IMR-90 (cell line): Measurements from ENCODE around the gene PSMG3. TPM values are rescaled to one million over a fixed set of nuclear protein-coding genes. Genes with fewer than 3 reads are reported as not detected.

Source experiments
- ATAC-seq: fragments of 200-7000 bp; cut with Tn5 transposase; 2 replicates; pipeline ENCODE4 v1.9.1; 2020; ENCODE audit warnings: low read depth, mild to moderate bottlenecking, moderate library complexity
- BruUV-seq: library from RNA; stranded (reverse); fragments of 400-500 nt; replicated peaks from 2 replicates; lab custom pipeline; 2021; lab: Mats Ljungman, UMichigan
- CTCF ChIA-PET: fragments of 300-600 bp; formaldehyde crosslinking; extraction: SDS; loops from one replicate; lab custom pipeline; 2021; ENCODE audit warnings: antibody characterized with exemption; lab: Yijun Ruan, JAX
- POLR2A ChIA-PET: fragments of 300-600 bp; sonication (Branson Sonifier 250); formaldehyde crosslinking; loops from one replicate; lab custom pipeline; 2022; ENCODE audit warnings: antibody characterized with exemption; ENCODE audit not compliant: unreplicated experiment; lab: Charles Lee
- DNase-seq: peaks from one replicate; pipeline ENCODE4 v3.0.0; 2013
- H2AFZ ChIP-seq: replicated peaks from 2 replicates; pipeline ENCODE3; 2013; ENCODE audit warnings: low read length, mild to moderate bottlenecking; ENCODE audit not compliant: poor library complexity
- H2AK5ac ChIP-seq: 2 replicates; pipeline ENCODE4 v1.6.1; 2013; ENCODE audit warnings: low read depth, low read length, inconsistent platforms
- H2AK9ac ChIP-seq: replicated peaks from 2 replicates; pipeline ENCODE3; 2013; ENCODE audit warnings: mild to moderate bottlenecking, low read depth, low read length, moderate library complexity; ENCODE audit not compliant: poor library complexity
- H2BK120ac ChIP-seq: 2 replicates; pipeline ENCODE4 v1.6.1; 2013; ENCODE audit warnings: low read depth, low read length, inconsistent platforms
- H2BK15ac ChIP-seq: 3 replicates; pipeline ENCODE4 v1.6.1; 2013; ENCODE audit warnings: low read depth, low read length, inconsistent platforms
- H2BK20ac ChIP-seq: 2 replicates; pipeline ENCODE4 v1.6.1; 2013; ENCODE audit warnings: low read depth, mild to moderate bottlenecking, inconsistent platforms, low read length, moderate library complexity
- H2BK5ac ChIP-seq: 2 replicates; pipeline ENCODE4 v1.6.1; 2013; ENCODE audit warnings: mild to moderate bottlenecking, low read depth, low read length, inconsistent platforms; ENCODE audit not compliant: poor library complexity, severe bottlenecking
- H3K14ac ChIP-seq: replicated peaks from 2 replicates; pipeline ENCODE4 v1.6.1; 2013; ENCODE audit warnings: low read depth, low read length, inconsistent platforms
- H3K18ac ChIP-seq: 2 replicates; pipeline ENCODE4 v1.6.1; 2013; ENCODE audit warnings: low read depth, low read length, control low read depth
- H3K23ac ChIP-seq: 2 replicates; pipeline ENCODE4 v1.6.1; 2013; ENCODE audit warnings: low read depth, low read length, inconsistent platforms
- H3K27ac ChIP-seq: 2 replicates; pipeline ENCODE4 v1.5.1; 2013; ENCODE audit warnings: mild to moderate bottlenecking, control low read depth, low read length; ENCODE audit not compliant: insufficient read depth
- H3K27me3 ChIP-seq: 2 replicates; pipeline ENCODE4 v1.6.1; 2013; ENCODE audit warnings: low read length; ENCODE audit not compliant: control insufficient read depth, insufficient read depth
- H3K36me3 ChIP-seq: 2 replicates; pipeline ENCODE4 v1.6.1; 2013; ENCODE audit warnings: low read length, mixed read lengths; ENCODE audit not compliant: control insufficient read depth, insufficient read depth
- H3K4ac ChIP-seq: 2 replicates; pipeline ENCODE4 v1.6.1; 2013; ENCODE audit warnings: low read depth, low read length, inconsistent platforms
- H3K4me1 ChIP-seq: 2 replicates; pipeline ENCODE4 v1.6.1; 2013; ENCODE audit warnings: low read length, mixed read lengths; ENCODE audit not compliant: control insufficient read depth, insufficient read depth
- H3K4me2 ChIP-seq: 2 replicates; pipeline ENCODE4 v1.6.1; 2013; ENCODE audit warnings: low read depth, mild to moderate bottlenecking, control low read depth, low read length, moderate library complexity
- H3K4me3 ChIP-seq: 2 replicates; pipeline ENCODE4 v1.5.1; 2013; ENCODE audit warnings: low read depth, mild to moderate bottlenecking, control low read depth, low read length, moderate library complexity; ENCODE audit not compliant: insufficient read depth
- H3K56ac ChIP-seq: 2 replicates; pipeline ENCODE4 v1.6.1; 2013; ENCODE audit warnings: low read length, inconsistent platforms; ENCODE audit not compliant: insufficient read depth; ENCODE audit errors: extremely low read depth
- H3K79me1 ChIP-seq, 2 experiments: 2 replicates each; pipeline ENCODE4 v1.6.1; 2013; ENCODE audit warnings: low read length in 2 of 2, inconsistent platforms in 1 of 2, low read depth in 1 of 2
- H3K9ac ChIP-seq: 2 replicates; pipeline ENCODE4 v1.6.1; 2013; ENCODE audit warnings: low read depth, low read length, control low read depth
- H3K9me1 ChIP-seq: 2 replicates; pipeline ENCODE4 v1.6.1; 2013; ENCODE audit warnings: low read length, inconsistent platforms; ENCODE audit not compliant: insufficient read depth
- H3K9me3 ChIP-seq: 2 replicates; pipeline ENCODE4 v1.6.1; 2013; ENCODE audit warnings: low read length; ENCODE audit not compliant: control insufficient read depth, insufficient read depth
- H4K20me1 ChIP-seq: 2 replicates; pipeline ENCODE4 v1.6.1; 2013; ENCODE audit warnings: low read length, inconsistent platforms; ENCODE audit not compliant: insufficient read depth
- H4K5ac ChIP-seq: 2 replicates; pipeline ENCODE4 v1.6.1; 2013; ENCODE audit warnings: mild to moderate bottlenecking, low read depth, low read length, control low read depth
- H4K8ac ChIP-seq, 2 experiments: 2 replicates each; pipeline ENCODE4 v1.6.1; 2013; ENCODE audit warnings: low read depth in 2 of 2, low read length in 2 of 2, control low read depth in 1 of 2, inconsistent platforms in 1 of 2
- H4K91ac ChIP-seq: 2 replicates; pipeline ENCODE4 v1.6.1; 2013; ENCODE audit warnings: low read depth, low read length, inconsistent platforms; ENCODE audit not compliant: insufficient read depth
- BHLHE40 ChIP-seq: fragments of 150-350 bp; IDR thresholded peaks from 2 replicates; pipeline ENCODE4 v1.6.1; 2016; ENCODE audit warnings: mild to moderate bottlenecking, low read depth, low read length
- CEBPB ChIP-seq: IDR thresholded peaks from 2 replicates; pipeline ENCODE4 v1.6.1; 2012; ENCODE audit warnings: low read depth, low read length, improper control_type of control experiment
- CHD1 ChIP-seq: IDR thresholded peaks from 2 replicates; pipeline ENCODE4 v1.6.1; 2012; ENCODE audit warnings: low read depth, low read length, improper control_type of control experiment
- FOS ChIP-seq: fragments of 150-350 bp; IDR thresholded peaks from 2 replicates; pipeline ENCODE4 v1.6.1; 2016; ENCODE audit warnings: low read depth, low read length
- MAFK ChIP-seq: IDR thresholded peaks from 2 replicates; pipeline ENCODE4 v1.6.1; 2012; ENCODE audit warnings: low read depth, low read length, improper control_type of control experiment
- MXI1 ChIP-seq: IDR thresholded peaks from 2 replicates; pipeline ENCODE4 v1.6.1; 2012; ENCODE audit warnings: low read depth, mild to moderate bottlenecking, low read length, moderate library complexity, borderline replicate concordance
- NFE2L2 ChIP-seq: fragments of 150-350 bp; IDR thresholded peaks from 2 replicates; pipeline ENCODE4 v1.6.1; 2016; ENCODE audit warnings: low read depth, mild to moderate bottlenecking, low read length
- RAD21 ChIP-seq: IDR thresholded peaks from 2 replicates; pipeline ENCODE4 v1.6.1; 2012; ENCODE audit warnings: low read length, improper control_type of control experiment
- RCOR1 ChIP-seq: IDR thresholded peaks from 2 replicates; pipeline ENCODE4 v1.6.1; 2012; ENCODE audit warnings: mild to moderate bottlenecking, low read length, improper control_type of control experiment; ENCODE audit not compliant: insufficient replicate concordance
- RFX5 ChIP-seq: IDR thresholded peaks from 2 replicates; pipeline ENCODE4 v1.8.0; 2012; ENCODE audit warnings: low read depth, mild to moderate bottlenecking, low read length, moderate library complexity
- SMC3 ChIP-seq: fragments of 150-350 bp; IDR thresholded peaks from 2 replicates; pipeline ENCODE4 v1.6.1; 2016; ENCODE audit warnings: low read depth, mild to moderate bottlenecking, antibody characterized with exemption, low read length, moderate library complexity
- WGBS, 2 experiments: methylation state at CpG; one replicate each; pipeline versions ENCODE4 v1.1.5 to v1.1.7; 2013; ENCODE audit warnings: missing lambda C conversion rate in 2 of 2; ENCODE audit not compliant: insufficient read length in 1 of 2; ENCODE audit errors: extremely low coverage in 2 of 2; 5-methylcytosine and 5-hydroxymethylcytosine counted together
- dilution Hi-C: fragments of 300-500 bp; cut with HindIII; formaldehyde crosslinking; loops from one replicate; pipeline ENCODE4 v1.14.3; 2018; ENCODE audit warnings: low sequenced_read_pairs; ENCODE audit not compliant: unreplicated experiment
- in situ Hi-C: fragments of 300-500 bp; cut with MboI; formaldehyde crosslinking; loops from 3 replicates; pipeline ENCODE4 v1.14.3; 2019; ENCODE audit warnings: low sequenced_read_pairs, inconsistent platforms, mixed read lengths
- intact Hi-C: fragments of 100-400 bp; cut with micrococcal nuclease; formaldehyde crosslinking; loops from 2 replicates; pipeline ENCODE4 v1.10.0; 2022
- polyA plus RNA-seq, 3 experiments: library from polyadenylated mRNA; depleted of rRNA; stranded (reverse); fragments of >200 nt; gene quantifications; 2 replicates each; pipeline ENCODE4 v1.2.3, GENCODE V29; 2012; ENCODE audit warnings: low replicate concordance in 1 of 3
- total RNA-seq: library from RNA; depleted of rRNA; stranded (reverse); fragments of >200 nt; gene quantifications from 2 replicates; pipeline ENCODE4 v1.2.3, GENCODE V29; 2012
- TF ChIP-seq, protein P1 (sequence below): fragments of 150-350 bp; IDR thresholded peaks from 2 replicates; pipeline ENCODE4 v1.6.1; 2017; ENCODE audit warnings: mild to moderate bottlenecking, antibody characterized with exemption, low read length, low read depth
- TF ChIP-seq, protein P2 (sequence below): fragments of 150-350 bp; IDR thresholded peaks from 2 replicates; pipeline ENCODE4 v1.6.1; 2016; ENCODE audit warnings: low read depth, mild to moderate bottlenecking, low read length, moderate library complexity, borderline replicate concordance

PSMG3 gene
- total and polyA plus RNA-seq, 2 of the 4 experiments (the other 2 are of a cell fraction): 37.3 to 54.1 TPM

DNA sequence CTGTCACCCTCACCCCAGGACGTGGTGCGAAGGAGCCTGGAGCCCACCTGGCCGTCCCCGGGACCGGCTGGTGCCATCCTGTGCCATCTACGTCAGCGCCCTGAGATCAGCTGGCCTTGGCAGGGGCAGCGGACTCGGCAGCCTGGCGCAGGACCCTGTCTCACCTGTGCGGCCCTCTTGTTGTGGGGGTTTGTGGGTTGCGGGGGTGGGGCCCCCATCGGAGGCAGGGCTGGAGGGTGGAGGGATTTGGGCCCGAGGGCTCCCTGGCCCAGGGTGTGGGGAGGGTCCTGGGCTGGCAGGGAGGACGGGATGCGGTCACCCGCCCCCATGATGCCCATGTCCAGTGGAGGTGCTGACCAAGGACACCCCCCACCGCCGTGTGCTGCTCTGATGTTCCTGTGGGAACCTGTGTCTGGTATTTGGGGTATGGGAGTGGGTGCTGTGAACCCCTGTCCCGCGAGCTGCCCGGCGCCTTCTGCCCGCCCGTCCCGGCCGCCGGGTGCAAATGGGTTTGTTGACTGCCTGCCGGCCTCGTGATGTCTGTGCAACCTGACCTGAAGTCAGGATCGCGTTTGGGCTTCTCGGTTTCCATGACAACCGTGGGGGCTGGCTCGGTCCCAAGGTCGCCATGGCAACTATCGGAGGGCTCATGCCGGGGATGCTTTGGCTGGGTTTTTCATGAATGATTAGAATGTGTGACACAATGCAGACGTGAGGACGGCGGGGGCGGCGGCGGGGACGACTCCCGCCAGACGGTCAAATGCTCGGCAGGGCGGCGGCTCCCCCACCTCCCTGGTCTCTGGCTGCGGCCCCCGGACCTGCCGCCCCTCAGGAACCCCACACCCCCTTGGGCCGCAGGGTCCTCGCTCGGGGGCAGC is 32.1 kb downstream of the PSMG3 start:
- H3K9me1 ChIP-seq: peaks cover 13% of the 10 kb centered on the region
- H4K8ac ChIP-seq: peak overlapping the region; percentile 53 to 89
- peak overlapping the region; percentile 70 for H3K9ac ChIP-seq
- H3K56ac ChIP-seq: peak overlapping the region; percentile 66
- peak overlapping the region; percentile 96 for H3K27ac ChIP-seq
- H3K9me3 ChIP-seq: no peaks in the 10 kb centered on the region
- H2AFZ ChIP-seq: peak overlapping the region; percentile 88
- H3K36me3 ChIP-seq: peaks cover 30% of the 10 kb centered on the region
- peak overlapping the region; percentile 99 for H3K4ac ChIP-seq
- dilution Hi-C loops (no loop called here), intact Hi-C loops (loop anchor here (2.0 to 5.0 kb wide), 2 partner anchors 33 to 35 kb away; partner anchors contain the start of genes INTS1 and PSMG3), in situ Hi-C loops (no loop called here)
- ChIA-PET CTCF (interaction anchor here (0.5 to 0.6 kb wide), 2 partner anchors 23 to 33 kb away, joined by 3 to 4 read pairs; no protein-coding TSS in a partner anchor), POLR2A (no interaction called here)
- peak overlapping the region; percentile 99 for H4K91ac ChIP-seq
- DNase-seq (peak; percentile 97), ATAC-seq (peak; percentile 36)
- peak overlapping the region; percentile 99 for H2AK5ac ChIP-seq
- peak overlapping the region; percentile 97 for H3K14ac ChIP-seq
- peak overlapping the region; percentile 98 for H3K23ac ChIP-seq
- H2BK120ac ChIP-seq: peak overlapping the region; percentile 97
- peak overlapping the region; percentile 100 for H2AK9ac ChIP-seq
- H3K18ac ChIP-seq: peak overlapping the region; percentile 78
- peaks cover 0 to 68% of the 10 kb centered on the region in 2 experiments; a peak in 3 of 4 replicates for H3K79me1 ChIP-seq
- H2BK15ac ChIP-seq: peak overlapping the region; percentile 81; the same call in 1 of the 3 replicates
- H4K20me1 ChIP-seq: peaks cover 43% of the 10 kb centered on the region
- no peaks in the 10 kb centered on the region for H3K27me3 ChIP-seq
- WGBS, 2 experiments: 7% methylated on average over 21 of the region's 56 CpGs; no CpG with 5 or more reads in 1 of the 2 experiments
- H4K5ac ChIP-seq: peak overlapping the region; percentile 72
- no TSS peak for BruUV-seq
- H3K4me2 ChIP-seq: peak overlapping the region; percentile 82
- peak overlapping the region; percentile 99 for H2BK5ac ChIP-seq
- peak overlapping the region; percentile 93 for H2BK20ac ChIP-seq
- H3K4me1 ChIP-seq: peaks cover 34% of the 10 kb centered on the region
- peak overlapping the region; percentile 41 for H3K4me3 ChIP-seq
- TF ChIP-seq, protein P1, sequence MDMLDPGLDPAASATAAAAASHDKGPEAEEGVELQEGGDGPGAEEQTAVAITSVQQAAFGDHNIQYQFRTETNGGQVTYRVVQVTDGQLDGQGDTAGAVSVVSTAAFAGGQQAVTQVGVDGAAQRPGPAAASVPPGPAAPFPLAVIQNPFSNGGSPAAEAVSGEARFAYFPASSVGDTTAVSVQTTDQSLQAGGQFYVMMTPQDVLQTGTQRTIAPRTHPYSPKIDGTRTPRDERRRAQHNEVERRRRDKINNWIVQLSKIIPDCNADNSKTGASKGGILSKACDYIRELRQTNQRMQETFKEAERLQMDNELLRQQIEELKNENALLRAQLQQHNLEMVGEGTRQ: peak; percentile 76
- TF ChIP-seq RAD21 (peak; percentile 11; the same call in 1 of the 2 replicates), MAFK (no peak), RCOR1 (peak; percentile 18), BHLHE40 (peak; percentile 67), CEBPB (peak; percentile 61), CHD1 (peak; percentile 77; the same call in 1 of the 2 replicates), SMC3 (no peak), FOS (0 out of 2 replicates have a peak, but pooled peaks have one; percentile 35), MXI1 (peak; percentile 90), RFX5 (peak; percentile 53; the same call in 1 of the 2 replicates), NFE2L2 (peak; percentile 6; the same call in 1 of the 2 replicates)
- TF ChIP-seq, protein P2, sequence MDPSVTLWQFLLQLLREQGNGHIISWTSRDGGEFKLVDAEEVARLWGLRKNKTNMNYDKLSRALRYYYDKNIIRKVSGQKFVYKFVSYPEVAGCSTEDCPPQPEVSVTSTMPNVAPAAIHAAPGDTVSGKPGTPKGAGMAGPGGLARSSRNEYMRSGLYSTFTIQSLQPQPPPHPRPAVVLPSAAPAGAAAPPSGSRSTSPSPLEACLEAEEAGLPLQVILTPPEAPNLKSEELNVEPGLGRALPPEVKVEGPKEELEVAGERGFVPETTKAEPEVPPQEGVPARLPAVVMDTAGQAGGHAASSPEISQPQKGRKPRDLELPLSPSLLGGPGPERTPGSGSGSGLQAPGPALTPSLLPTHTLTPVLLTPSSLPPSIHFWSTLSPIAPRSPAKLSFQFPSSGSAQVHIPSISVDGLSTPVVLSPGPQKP: no peak
